Measurements from ENCODE around the gene TNRC6C.

The TNRC6C gene

DNA sequence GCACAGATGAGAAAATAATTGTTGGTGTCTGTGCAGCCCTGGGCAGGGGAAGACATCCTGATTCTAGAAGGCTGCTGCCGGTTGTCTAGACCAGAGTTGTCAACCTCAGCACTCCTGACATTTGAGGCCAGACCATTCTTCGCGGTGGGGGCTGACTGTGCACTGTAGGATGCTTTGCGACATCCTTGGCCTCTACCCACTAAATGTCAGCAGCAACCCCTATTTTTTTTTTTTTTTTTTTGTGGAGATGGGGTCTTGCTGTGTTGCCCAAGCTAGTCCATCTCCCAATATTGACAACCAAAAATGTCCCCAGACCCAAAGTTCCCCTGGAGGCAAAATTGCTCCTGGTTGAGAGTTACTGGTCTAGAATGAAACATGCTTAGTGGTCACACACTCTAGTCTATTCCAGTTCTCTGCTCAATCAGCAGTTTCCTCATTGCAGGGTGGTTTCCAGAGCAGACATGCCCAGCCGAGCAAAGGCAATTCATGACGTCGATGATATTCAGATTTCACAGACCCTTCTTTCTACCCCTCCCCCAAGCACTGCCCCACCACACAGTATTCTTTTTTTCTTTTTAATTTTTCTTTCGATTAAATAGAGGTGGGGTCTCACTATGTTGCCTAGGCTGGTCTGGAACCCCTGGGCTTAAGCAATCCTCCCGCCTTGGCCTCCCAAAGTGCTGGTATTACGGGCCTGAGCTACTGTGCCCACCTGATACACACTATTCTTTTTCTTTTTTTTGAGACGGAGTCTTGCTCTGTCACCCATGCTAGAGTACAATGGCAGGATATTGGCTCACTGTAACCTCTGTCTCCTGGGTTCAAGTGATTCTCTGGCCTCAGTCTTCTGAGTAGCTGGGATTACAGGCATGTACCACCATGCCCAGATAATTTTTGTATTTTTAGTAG lies 196.7 kb downstream of the TNRC6C start:
- H3K9me3 ChIP-seq (ENCODE audit: control insufficient read depth, low read length), result no peaks in the 10 kb centered on the region
- 82 to 88% methylated on average over 6 to 8 of the region's 11 CpGs for WGBS, 2 experiments (ENCODE audit: insufficient coverage in 2 of 2)

More for the DNA sequence above, 196.7 kb downstream of the TNRC6C start:
- Histone ChIP-seq H3K27ac (ENCODE audit: low read depth, low read length, severe bottlenecking) (no peak overlapping the region), H3K4me1 (ENCODE audit: control insufficient read depth, insufficient read depth, low read length, poor library complexity, severe bottlenecking) (peaks cover 16% of the 10 kb centered on the region), H3K36me3 (ENCODE audit: control insufficient read depth, insufficient read depth, low read length) (no peaks in the 10 kb centered on the region), H3K4me3 (ENCODE audit: extremely low read depth, insufficient read depth, low read length, poor library complexity, severe bottlenecking) (no peak overlapping the region)

Data from mesodermal cell (in vitro differentiated cells).